ENCODE results near the gene CBX7.

DNA sequence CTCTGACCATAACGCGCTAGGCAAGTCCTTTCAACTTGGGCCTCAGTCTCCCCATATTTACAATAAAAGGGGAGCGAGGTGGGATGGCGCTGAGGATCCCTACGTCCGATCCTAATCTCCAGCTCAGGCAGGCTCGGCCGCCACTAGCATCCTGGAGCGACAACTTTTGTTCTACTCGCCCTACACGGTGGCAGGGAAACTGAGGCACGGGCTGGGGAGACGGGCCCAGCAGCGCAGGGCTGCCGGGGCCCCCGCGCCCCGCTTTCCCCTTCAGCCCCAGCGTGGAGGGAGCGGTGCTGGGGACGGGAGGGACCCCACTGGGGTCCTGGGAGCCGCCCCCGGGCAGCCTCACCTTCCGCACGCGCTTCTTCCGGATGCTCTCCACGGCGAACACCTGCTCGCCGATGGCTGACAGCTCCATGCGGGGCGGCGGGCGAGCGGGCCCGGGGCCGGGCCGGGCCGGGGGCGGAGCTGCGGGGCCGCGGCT is 413 bp downstream of the CBX7 start:
- TF ChIP-seq ZNF699 (CRISPR knock-in tag; IDR thresholded peaks at IDR 0.05; ENCODE audit: insufficient replicate concordance) (no peak), FOXM1 (IDR thresholded peaks at IDR 0.05; ENCODE audit: low read depth) (no peak), FOXM1 (CRISPR knock-in tag; IDR thresholded peaks at IDR 0.05; ENCODE audit: low read depth) (no peak), TARDBP (IDR thresholded peaks at IDR 0.05) (no peak), MBD2 (IDR thresholded peaks at IDR 0.05; ENCODE audit: borderline replicate concordance, low read depth) (no peak), RBBP5 (IDR thresholded peaks at IDR 0.05; ENCODE audit: borderline replicate concordance, insufficient read depth, low read length, poor library complexity, severe bottlenecking) (peak; percentile 16), NR3C1 (CRISPR knock-in tag; IDR thresholded peaks at IDR 0.05) (no peak), YBX1 (IDR thresholded peaks at IDR 0.05) (no peak)
- TF ChIP-seq, protein P1, sequence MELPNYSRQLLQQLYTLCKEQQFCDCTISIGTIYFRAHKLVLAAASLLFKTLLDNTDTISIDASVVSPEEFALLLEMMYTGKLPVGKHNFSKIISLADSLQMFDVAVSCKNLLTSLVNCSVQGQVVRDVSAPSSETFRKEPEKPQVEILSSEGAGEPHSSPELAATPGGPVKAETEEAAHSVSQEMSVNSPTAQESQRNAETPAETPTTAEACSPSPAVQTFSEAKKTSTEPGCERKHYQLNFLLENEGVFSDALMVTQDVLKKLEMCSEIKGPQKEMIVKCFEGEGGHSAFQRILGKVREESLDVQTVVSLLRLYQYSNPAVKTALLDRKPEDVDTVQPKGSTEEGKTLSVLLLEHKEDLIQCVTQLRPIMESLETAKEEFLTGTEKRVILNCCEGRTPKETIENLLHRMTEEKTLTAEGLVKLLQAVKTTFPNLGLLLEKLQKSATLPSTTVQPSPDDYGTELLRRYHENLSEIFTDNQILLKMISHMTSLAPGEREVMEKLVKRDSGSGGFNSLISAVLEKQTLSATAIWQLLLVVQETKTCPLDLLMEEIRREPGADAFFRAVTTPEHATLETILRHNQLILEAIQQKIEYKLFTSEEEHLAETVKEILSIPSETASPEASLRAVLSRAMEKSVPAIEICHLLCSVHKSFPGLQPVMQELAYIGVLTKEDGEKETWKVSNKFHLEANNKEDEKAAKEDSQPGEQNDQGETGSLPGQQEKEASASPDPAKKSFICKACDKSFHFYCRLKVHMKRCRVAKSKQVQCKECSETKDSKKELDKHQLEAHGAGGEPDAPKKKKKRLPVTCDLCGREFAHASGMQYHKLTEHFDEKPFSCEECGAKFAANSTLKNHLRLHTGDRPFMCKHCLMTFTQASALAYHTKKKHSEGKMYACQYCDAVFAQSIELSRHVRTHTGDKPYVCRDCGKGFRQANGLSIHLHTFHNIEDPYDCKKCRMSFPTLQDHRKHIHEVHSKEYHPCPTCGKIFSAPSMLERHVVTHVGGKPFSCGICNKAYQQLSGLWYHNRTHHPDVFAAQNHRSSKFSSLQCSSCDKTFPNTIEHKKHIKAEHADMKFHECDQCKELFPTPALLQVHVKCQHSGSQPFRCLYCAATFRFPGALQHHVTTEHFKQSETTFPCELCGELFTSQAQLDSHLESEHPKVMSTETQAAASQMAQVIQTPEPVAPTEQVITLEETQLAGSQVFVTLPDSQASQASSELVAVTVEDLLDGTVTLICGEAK (IDR thresholded peaks at IDR 0.05): 0 out of 2 replicates have a peak, but pooled peaks have one; percentile 27
- TF ChIP-seq, protein P1 (CRISPR knock-in tag; IDR thresholded peaks at IDR 0.05): no peak
- TF ChIP-seq, protein P2, sequence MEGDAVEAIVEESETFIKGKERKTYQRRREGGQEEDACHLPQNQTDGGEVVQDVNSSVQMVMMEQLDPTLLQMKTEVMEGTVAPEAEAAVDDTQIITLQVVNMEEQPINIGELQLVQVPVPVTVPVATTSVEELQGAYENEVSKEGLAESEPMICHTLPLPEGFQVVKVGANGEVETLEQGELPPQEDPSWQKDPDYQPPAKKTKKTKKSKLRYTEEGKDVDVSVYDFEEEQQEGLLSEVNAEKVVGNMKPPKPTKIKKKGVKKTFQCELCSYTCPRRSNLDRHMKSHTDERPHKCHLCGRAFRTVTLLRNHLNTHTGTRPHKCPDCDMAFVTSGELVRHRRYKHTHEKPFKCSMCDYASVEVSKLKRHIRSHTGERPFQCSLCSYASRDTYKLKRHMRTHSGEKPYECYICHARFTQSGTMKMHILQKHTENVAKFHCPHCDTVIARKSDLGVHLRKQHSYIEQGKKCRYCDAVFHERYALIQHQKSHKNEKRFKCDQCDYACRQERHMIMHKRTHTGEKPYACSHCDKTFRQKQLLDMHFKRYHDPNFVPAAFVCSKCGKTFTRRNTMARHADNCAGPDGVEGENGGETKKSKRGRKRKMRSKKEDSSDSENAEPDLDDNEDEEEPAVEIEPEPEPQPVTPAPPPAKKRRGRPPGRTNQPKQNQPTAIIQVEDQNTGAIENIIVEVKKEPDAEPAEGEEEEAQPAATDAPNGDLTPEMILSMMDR (IDR thresholded peaks at IDR 0.05 in 2 of 3, conservative IDR thresholded peaks at IDR 0.05 in 1 of 3; ENCODE audit: insufficient read depth in 2 of 3, low read depth in 1 of 3, low read length in 3 of 3): no peak
- TF ChIP-seq, protein P3, sequence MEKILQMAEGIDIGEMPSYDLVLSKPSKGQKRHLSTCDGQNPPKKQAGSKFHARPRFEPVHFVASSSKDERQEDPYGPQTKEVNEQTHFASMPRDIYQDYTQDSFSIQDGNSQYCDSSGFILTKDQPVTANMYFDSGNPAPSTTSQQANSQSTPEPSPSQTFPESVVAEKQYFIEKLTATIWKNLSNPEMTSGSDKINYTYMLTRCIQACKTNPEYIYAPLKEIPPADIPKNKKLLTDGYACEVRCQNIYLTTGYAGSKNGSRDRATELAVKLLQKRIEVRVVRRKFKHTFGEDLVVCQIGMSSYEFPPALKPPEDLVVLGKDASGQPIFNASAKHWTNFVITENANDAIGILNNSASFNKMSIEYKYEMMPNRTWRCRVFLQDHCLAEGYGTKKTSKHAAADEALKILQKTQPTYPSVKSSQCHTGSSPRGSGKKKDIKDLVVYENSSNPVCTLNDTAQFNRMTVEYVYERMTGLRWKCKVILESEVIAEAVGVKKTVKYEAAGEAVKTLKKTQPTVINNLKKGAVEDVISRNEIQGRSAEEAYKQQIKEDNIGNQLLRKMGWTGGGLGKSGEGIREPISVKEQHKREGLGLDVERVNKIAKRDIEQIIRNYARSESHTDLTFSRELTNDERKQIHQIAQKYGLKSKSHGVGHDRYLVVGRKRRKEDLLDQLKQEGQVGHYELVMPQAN (IDR thresholded peaks at IDR 0.05; ENCODE audit: borderline replicate concordance): no peak
- TF ChIP-seq, protein P4, sequence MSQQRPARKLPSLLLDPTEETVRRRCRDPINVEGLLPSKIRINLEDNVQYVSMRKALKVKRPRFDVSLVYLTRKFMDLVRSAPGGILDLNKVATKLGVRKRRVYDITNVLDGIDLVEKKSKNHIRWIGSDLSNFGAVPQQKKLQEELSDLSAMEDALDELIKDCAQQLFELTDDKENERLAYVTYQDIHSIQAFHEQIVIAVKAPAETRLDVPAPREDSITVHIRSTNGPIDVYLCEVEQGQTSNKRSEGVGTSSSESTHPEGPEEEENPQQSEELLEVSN (IDR thresholded peaks at IDR 0.05; ENCODE audit: borderline replicate concordance in 1 of 2, extremely low read depth in 1 of 2, insufficient read depth in 1 of 2, insufficient read length in 1 of 2, low read depth in 1 of 2, low read length in 1 of 2, poor library complexity in 1 of 2, severe bottlenecking in 1 of 2): no peak

Measured in K562 (cell line).